ENCODE results near the gene MYL5. TPM values are rescaled to one million over a fixed set of nuclear protein-coding genes. Genes with fewer than 3 reads are reported as not detected.

MYL5 gene
- total and polyA plus RNA-seq, 2 of the 13 experiments (the other 11 are each of a cell fraction or from before 2014, with no cell fraction given) = 6.5 to 16.0 TPM

GRCh38 chr4:655464-656151, 18.7 kb upstream of the MYL5 start (continued):
- TF ChIP-seq ZNF615 (CRISPR knock-in tag; IDR thresholded peaks at IDR 0.05; ENCODE audit: borderline replicate concordance) (no peak), ZFYVE20 (CRISPR knock-in tag; IDR thresholded peaks at IDR 0.05; ENCODE audit: borderline replicate concordance, low read depth) (no peak), ZNF318 (CRISPR knock-in tag; IDR thresholded peaks at IDR 0.05) (no peak), ZNF282 (IDR thresholded peaks at IDR 0.05; ENCODE audit: partially characterized antibody) (no peak), ZNF367 (CRISPR knock-in tag; IDR thresholded peaks at IDR 0.05; ENCODE audit: borderline replicate concordance) (no peak), GTF3A (CRISPR knock-in tag; conservative IDR thresholded peaks at IDR 0.05) (no peak), JUNB (CRISPR knock-in tag; IDR thresholded peaks at IDR 0.05; ENCODE audit: borderline replicate concordance) (no peak), HNF1B (CRISPR knock-in tag; IDR thresholded peaks at IDR 0.05) (no peak), HMG20B (CRISPR knock-in tag; conservative IDR thresholded peaks at IDR 0.05) (no peak), ZNF503 (CRISPR knock-in tag; IDR thresholded peaks at IDR 0.05) (no peak), CBFB (CRISPR knock-in tag; IDR thresholded peaks at IDR 0.05) (no peak), ZNF607 (CRISPR knock-in tag; IDR thresholded peaks at IDR 0.05; ENCODE audit: borderline replicate concordance) (no peak), UBTF (CRISPR knock-in tag; IDR thresholded peaks at IDR 0.05) (no peak), RFX3 (CRISPR knock-in tag; IDR thresholded peaks at IDR 0.05) (no peak), ATAD3A (CRISPR knock-in tag; IDR thresholded peaks at IDR 0.05) (no peak), GZF1 (CRISPR knock-in tag; IDR thresholded peaks at IDR 0.05) (no peak)
